ENCODE results near the gene WDR27.

Gene WDR27

DNA sequence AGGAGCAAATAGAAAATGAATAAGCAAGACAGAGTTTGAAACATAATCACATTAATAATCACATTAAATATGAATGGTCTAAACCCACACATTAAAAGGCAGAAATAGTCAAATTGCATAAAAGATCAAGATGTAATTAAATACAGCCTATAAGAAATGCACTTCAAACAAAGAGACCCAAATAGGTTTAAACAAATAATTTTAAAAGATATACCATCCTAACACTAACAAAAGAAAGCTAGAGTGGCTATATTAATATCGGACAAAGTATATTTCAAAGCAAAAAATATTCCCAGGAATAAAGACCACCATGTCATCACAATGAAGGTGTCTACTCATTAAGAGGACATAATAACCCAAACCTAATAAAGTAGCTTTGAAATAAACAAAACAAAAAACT is 140.2 kb downstream of the WDR27 start:
- DNase-seq (ENCODE audit: low spot score), result no peak

DNA sequence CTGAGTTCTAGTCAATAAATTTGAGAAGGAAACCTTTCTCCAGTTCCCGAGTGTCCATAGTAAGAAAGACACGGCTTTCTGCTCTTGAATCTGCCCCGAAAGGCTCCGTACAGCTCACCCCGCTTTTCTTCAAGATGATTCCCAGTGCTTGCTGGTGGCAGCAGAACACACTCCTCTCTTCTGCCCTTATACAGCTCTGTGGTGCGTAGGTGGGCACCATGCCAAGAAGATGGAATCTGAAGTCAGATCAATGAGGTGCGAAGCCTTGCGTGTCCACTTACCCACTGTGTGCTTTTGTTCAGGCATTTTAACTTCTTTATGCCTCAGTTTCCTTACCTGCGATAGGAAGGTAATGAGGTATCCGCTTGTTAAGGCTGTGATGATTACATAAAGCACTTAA is 142.2 kb downstream of the WDR27 start:
- no peak for DNase-seq (ENCODE audit: low spot score)

GRCh38 chr6:169558774-169559441 is 142.9 kb downstream of the WDR27 start:
- no peak for DNase-seq (ENCODE audit: low spot score)

DNA sequence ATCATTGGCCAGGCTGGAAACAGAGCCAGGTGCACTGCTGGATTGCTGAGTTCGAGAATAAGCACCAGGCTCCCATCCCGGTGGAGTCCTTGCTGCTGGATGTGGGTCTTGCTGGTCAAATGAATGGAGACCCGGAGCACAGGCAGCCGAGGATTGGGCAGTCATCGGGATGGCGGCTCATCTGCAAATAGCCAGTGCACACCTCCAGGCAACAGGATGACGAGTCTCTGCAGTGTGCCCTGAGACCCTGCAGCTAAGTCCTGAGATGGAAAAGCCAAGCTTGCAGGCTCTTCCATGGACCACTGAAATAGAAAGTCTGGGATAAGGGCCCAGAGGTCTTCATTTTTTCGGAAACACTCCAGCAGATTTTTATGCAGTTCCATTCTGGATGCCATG is 143.5 kb downstream of the WDR27 start:
- no peak for DNase-seq (ENCODE audit: low spot score)

DNA sequence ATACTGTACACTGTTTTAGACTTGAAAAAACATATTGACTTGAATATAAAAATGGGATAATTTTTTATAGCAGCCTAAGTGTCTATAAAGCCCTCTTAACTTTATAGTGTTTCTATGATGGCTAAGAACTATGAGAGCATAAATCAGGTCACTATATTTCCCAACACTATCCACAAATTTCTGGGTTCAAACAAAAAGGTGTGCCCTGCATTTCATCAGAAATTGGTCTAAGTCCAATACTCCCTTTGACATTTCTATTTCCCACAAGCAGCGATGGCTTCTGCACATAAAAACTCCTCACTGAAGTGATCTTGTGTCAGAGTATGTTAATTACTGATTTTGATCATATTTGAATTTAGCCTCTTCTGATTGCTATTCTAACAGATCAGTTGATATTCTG is 143.9 kb downstream of the WDR27 start:
- no peak for DNase-seq (ENCODE audit: low spot score)

- DNase-seq (ENCODE audit: low spot score), result no peak
These were observed 144.9 kb downstream of the WDR27 start for GRCh38 chr6:169556758-169557548.

DNA sequence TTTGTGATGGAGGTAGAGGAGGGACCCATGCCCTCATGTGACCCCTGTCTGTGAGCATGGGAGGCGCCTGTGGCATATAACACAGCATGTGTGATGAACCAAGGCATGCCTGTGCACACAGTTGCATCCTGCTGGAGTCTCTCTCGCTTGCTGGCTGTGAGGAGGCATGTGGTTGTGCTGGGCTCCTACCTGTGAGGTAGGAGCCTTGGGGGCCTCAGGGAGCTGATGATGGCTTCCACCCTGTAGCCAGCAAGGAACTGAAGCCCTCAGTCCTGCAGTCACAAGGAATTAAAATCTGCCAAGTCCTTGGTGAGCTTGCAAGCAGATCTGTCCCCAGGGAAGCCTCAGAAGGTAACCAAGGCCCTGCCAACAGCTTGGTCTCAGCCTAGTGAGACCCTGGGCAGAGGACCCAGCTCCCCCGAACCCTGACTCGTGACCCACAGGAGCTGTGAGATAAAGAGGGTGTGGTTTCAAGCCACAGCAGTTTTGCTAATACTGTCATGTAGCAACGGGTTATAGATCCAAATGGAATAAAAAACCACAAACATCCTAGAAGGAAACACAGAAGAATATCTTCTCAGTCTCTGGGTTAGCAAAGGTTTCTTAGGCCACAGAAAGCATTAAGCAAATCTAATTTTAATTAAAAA is 145.7 kb downstream of the WDR27 start:
- DNase-seq (ENCODE audit: low spot score), result no peak

DNA sequence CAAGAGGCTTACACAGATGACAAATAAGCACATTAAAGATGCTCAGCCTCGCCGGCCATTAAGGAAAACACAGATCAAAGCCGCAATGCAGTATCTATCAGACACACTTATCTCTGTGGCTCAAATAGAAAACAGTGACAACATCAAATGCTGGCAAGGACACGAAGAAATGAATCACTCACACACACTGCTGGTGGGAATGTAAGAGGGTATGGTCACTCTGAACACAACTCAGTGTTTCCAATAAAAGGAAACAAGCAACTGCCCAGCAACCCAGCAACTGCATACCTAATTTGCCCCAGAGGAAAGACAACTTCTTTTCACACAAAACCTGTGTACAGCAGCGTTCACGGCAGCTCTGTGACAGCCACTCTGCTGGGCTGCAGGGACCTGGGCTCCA is 155.8 kb downstream of the WDR27 start:
- no peak for DNase-seq (ENCODE audit: low spot score)

DNA sequence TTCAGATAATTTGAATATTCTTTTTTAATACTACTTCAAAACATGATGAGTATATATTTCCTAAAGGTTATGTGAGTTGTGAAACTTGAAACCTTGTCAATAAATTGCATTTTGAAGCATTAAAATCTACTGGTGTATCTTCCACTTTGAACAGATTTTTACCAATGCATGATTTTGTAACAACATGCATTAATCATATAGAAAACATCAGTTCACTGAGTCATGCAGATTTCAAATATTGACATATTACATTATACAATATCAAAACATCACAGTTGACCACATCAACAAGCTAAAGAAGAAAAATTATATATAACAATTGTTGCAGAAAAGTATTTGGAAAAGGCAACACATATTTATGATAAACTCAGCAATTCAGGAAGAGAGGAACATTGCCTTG is 158.1 kb downstream of the WDR27 start:
- DNase-seq (ENCODE audit: low spot score), result no peak

- no peak for DNase-seq (ENCODE audit: low spot score)
These were observed 159.3 kb downstream of the WDR27 start for GRCh38 chr6:169542491-169542890.

GRCh38 chr6:169539176-169539897 is 162.5 kb downstream of the WDR27 start:
- no peak for DNase-seq (ENCODE audit: low spot score)

DNA sequence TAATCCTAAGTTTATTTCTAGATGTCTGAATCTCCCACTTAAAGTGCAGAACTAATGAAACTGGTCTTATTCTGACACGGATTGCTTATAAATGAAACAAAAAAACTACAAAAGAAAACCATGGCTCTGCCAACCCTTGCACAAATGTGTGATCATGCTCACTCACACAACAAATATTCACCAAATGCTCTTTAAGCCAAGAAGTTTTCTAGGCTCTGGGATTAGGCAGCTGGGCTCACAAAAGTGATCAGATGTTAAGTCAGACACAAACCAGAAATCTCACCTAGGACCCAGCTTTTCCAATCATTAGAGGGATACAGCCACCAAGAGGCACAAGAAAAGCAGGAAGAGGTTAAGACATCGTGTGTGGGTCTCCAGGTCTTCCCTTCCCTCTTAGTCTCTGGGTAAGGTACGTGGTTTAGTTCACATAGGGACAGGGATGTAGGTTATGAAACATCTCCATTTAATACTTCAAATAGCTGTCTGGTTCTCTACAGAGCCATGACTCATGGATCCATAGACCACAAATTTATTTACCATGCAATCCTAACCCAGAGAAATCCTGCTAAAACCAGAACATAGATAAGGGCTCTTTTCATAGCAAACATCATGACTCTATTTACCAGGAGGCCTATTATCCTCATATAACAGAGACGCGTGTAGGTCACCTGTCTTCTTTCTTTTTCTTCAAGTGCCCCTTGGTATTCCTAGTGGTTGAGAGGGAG is 165.2 kb downstream of the WDR27 start:
- no peak for DNase-seq (ENCODE audit: low spot score)

- no peak for DNase-seq (ENCODE audit: low spot score)
These were observed 167.8 kb downstream of the WDR27 start for GRCh38 chr6:169534039-169534421.

DNA sequence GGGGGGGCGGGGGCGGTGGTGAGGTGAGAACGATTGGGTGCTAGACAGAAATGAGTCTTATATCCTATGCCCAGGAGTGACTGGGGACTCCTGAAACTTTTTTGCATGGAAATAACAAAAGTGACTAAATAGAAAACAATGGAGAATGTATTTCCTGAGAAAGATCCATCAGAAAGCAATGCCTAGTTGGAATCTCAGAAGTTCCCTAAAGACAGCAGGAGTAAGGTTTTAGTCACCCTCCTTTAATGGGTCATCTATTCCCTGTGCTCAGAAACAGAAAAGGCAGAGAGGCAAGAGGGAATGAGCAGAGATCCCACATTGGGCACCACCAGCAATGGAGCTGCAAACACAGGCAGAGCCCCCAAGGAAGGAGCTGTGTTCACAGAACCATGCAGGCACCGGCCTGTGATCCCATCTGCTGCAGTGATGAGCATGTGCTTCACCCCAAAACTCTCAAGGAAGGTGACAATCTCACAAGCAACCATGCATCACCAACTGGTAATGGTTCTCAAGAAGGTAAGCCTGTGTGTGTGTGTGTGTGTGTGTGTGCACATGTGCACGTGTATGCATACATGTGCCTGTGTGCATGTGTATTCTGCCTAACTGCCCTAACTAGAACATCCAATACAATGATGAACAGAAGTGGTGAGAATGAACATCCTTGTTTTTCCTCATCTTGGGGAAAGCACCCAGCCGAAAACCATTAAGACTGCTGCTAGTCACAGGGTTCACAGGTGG is 168.4 kb downstream of the WDR27 start:
- no peak for DNase-seq (ENCODE audit: low spot score)

DNA sequence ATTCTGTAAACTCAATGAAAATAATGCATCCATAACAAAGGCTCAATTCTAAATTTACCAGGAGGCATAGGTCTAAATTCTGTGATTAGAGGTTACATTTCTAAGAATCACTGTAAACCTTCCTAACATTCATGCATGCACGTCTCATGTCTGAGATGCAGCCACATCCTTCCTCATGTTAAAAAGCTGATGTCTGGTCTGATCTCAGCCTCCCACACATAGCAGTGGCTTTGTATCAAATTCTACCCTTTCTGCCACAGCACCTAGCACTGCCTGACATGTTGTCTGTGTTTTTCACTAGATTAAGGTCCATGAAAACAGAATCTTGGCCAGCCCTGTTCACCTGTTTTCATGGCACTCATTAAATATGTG is 171.1 kb downstream of the WDR27 start:
- no peak for DNase-seq (ENCODE audit: low spot score)

DNA sequence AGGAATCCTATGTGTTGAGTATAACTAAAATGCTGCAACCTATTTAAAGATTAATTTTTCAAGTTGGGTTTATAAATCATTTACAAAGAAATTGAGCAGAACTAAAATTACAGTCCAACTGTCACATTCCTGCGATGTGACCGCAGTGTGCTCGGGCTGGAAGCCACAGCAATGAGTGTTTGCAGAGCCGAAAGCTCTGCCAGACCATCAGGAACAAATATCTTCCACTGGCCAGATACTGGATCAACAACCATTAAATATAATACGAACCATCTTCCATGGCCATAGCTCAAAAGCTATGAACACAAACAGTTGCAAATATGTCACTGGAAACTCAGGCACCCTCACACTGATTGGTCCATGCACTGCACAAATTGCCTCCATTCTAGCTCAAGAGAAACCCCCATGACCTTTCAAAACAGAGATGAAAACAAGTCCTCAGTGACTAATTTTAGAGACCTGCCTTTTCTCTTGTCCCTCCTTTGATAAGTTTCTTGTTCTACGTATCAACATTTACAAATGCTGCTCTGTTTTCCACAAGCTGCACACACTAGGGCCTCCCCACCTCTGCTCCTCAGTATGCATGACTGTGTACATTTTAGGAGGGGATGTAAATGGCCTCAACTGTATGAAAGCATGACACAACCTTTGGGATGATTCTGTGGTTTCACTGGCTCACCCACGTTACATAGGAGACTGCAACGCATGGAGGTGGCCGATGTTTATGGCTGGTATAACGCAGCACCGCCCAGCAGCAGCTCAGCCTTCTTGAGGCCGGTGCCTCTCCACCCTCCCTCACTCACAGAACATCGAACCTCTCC is 171.7 kb downstream of the WDR27 start:
- no peak for DNase-seq (ENCODE audit: low spot score)

DNA sequence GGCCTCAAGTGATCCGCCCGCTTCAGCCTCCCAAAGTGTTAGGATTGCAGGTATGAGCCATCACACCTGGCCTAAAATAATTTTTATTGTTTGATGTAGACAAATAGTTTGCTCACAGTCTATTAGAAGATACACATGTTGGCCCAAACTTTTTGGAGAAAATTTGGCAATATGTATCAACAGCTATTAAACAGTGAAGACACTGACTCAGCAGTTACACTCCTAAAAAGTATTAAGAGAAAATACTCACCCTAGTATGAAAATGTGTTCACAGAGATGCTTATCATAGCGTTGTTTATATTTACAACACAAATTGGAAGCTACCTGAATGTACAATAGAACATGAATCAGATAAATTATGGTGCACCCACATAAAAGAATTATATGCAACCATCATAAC is 173.1 kb downstream of the WDR27 start:
- no peak for DNase-seq (ENCODE audit: low spot score)

GRCh38 chr6:169527306-169527705 is 174.5 kb downstream of the WDR27 start:
- no peak for DNase-seq (ENCODE audit: low spot score)

GRCh38 chr6:169521825-169522224 is 180.0 kb downstream of the WDR27 start:
- no peak for DNase-seq (ENCODE audit: low spot score)

- DNase-seq (ENCODE audit: low spot score), result no peak
These were observed 181.7 kb downstream of the WDR27 start for GRCh38 chr6:169520104-169520503.
